ENCODE data around the gene MPG.
"Not testable (repeated sequence)": the region's sequence is repeated elsewhere in the genome, so short reads cannot be mapped to it uniquely, and the experiment has no call there.

Gene MPG

DNA sequence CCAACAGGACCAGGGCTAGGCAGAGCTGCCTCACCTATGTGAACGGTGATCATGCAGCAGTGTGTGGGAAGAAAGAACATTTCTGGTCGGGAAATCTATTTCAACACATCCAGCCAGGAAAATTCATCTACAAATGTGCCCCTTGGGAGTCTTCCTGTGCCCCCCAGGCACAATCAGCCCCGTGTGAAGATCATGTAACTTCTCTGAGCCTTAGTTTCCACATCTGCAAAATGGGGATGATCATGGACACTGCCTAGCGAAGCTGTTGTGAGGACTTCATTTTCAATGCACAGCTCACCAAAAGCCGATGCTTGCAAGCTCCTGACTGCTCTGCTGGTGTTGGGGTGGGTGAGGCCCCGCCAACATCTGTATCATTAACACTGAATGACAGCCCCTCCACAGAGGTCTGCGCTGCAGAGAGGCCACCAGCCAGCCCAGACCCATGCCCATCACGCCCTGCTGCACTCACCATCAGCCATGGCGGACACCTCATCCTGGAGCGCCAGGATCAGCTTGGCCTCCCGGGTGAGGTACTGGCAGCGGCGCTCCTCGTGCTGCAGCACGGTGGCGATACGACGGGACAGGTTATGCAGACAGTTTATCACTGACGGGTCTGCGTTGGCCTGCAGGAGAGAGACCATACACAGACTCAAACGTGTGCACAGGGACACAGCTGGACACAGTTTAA is 34.3 kb downstream of the MPG start:
- in situ Hi-C loops (cut with MboI; ENCODE audit: low sequenced_read_pairs) = no loop called here

DNA sequence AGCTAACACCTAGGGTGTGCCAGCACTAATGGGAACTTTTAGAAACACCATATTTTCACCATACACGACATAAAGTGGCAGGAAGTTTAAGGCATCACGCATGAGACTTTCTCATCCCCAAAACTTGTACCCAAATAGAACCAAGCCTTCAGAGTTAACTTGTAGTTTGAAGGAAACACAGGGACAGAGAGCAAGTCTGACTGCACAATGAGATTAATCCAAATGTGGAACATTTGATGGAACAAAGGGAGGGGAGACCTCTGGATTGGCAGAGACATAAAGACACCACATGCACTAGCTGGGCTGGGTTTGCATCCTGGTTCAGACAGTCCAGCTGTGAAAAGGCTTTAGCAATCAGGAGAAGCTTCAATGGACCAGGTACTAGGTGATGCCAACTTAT is 36.3 kb downstream of the MPG start:
- in situ Hi-C loops (cut with MboI; ENCODE audit: low sequenced_read_pairs) = no loop called here

DNA sequence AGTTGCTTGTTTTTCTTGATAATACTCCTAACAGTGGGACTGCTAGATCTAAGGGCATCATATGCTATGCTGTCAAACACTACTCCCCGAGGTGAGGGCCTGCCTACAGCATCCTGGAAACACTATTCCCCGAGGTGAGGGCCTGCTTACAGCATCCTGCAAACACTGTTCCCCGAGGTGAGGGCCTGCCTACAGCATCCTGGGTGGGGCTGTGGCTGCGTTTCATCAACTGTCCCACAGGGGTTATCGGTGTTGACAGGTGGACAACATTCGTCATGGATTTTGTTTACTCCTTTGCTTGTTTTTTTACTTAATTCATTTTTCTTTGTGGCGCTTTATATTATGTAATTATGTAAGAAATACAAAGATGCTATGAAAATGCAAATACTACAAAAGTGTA is 38.0 kb downstream of the MPG start:
- in situ Hi-C loops (cut with MboI; ENCODE audit: low sequenced_read_pairs) = no loop called here

DNA sequence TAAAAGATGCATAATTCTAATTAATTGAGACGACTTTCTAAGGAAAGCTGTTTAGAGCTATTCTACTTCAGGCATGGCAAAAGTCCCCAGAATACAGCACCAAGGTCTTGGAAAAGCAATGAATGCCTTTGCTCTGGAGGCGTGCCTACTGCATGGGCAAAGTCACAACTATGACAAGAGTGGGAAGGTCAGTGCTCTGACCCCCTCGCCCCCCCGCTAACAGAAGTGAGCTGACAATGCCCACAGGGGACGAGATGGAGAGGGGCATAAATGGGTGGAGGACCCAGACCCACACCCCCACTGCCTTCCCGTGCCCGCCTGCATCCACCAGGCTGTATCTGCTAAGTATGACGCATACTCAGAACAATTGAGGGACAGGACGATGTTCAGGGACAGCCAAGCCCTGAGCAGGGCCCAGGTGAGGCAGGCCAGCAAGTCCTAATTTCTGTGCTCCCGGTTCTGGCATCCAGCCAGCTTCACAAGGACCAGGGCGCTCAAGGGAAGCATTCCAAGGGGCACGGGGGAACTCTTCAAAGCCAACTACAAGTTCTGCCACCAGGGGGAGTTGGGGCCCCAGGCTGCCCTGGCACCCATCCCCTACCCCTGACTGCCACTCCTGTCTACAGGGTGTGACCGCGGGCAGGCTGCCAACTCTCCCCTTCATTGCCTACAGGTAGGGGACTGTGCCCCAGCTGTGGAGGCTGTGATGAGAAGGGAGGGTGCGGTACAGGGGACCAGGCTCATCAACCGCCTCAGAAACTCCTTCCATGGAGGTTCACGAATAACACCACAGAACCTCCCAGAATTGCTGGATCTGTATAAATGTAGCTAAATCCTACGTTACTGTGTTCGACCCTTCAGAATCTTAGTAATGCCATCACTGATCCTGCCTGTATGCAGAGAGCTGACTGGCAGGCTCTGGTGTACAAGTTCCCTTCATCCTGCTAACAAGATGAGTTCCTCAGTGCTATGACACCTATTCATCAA is 39.6 kb downstream of the MPG start:
- in situ Hi-C loops (cut with MboI; ENCODE audit: low sequenced_read_pairs) = no loop called here

DNA sequence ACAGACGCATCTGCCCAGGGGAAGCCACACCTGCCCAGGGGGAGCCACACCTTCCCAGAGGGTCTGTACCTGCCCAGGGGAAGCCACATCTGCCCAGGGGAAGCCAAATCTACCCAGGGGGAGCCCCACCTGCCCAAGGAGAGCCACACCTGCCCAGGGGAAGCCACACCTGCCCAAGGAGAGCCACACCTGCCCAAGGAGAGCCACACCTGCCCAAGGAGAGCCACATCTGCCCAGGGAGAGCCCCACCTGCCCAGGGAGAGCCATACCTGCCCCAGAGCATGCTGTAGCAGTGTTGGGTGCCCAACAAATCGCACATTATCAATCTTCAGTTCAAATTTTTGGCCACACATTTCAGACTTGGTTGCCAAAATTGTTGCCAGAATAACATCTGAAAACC is 40.8 kb downstream of the MPG start:
- in situ Hi-C loops (cut with MboI; ENCODE audit: low sequenced_read_pairs) = no loop called here

DNA sequence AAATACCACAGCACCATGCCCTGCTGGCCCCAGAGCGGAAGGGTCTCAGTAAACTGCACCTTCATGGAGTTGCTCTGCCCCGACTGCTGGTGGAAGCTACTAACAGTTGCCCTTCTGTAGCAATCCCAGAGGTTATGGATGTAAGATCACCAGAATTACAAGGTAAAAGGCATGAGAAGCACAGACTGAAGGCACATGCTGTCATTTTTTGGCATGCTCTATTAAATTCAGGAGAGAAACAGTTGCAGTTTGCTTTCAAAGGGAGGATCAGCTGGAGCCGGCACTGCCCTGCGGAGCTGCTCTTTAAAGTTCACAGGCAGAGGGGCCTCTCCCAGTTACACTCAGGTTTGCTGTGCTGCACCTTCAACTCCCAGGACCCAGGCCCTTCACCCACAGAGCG is 41.3 kb downstream of the MPG start:
- in situ Hi-C loops (cut with MboI; ENCODE audit: low sequenced_read_pairs) = no loop called here

DNA sequence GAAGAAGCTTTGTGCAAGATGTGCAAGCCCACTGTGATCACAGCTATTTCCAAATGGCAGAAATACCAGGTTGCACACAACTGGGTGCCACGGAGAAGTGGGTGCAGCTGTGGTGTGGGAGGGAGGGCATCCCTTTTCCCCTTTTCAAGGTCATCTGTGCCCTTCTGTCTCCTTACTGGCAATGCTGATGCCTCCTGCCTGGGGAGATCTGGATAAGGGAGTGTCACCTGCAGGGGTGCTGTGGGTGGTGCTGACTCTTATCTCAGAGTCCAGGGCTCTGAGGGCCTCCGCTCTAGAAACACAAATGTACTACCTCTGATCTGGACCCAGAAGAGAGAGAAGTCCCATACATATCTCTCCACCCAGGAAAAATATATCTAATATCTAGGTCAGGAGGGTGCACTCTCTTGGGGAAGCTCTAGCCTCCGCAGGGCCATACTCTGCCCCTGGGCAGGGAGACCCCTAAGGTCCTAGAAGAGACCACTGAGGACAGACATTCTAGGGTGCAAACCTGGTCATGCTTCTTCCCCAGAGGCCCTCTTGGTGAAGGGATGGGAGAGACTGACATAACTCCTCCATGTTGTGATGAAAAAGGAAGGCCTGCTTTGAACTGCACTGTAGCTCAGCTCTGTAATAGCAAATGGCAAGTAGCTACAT is 41.9 kb downstream of the MPG start:
- in situ Hi-C loops (cut with MboI; ENCODE audit: low sequenced_read_pairs) = no loop called here

DNA sequence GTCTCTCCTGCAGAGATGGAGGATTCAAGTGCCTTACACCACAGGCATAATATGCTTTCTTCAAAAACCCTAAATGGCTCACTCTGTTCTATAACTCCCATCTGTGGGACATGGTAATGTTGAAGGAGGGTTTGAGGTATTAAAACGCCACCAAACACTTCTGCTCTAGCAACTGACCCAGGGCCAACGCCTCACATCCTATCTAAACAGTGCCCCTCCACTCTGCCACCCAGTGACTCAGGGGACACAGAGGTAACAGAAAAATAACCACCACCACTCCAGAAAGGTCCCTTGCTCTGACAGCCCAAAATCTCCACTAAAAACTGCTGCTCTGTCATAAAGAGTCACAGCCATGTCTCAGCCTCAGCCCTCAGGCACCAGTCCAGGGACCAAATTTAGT is 42.7 kb downstream of the MPG start:
- in situ Hi-C loops (cut with MboI; ENCODE audit: low sequenced_read_pairs) = no loop called here

DNA sequence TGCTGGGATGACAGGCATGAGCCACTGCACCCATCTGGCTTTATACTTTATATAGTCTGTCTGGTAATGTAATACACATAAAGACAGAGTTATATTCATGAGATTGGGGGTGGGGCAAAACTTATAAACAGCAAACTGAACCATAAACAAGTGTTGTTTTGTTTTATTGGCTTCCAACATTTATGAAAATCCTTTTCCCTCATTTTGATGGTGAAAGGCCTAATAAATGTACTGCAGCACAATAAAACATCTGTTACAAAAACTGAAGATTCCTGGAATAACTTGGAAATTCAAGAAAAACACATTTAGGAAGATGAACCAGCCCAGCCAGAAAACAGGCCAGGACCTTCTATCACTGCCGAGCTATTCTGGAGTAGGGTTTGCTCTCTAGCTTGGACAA is 44.3 kb downstream of the MPG start:
- in situ Hi-C loops (cut with MboI; ENCODE audit: low sequenced_read_pairs) = no loop called here

DNA sequence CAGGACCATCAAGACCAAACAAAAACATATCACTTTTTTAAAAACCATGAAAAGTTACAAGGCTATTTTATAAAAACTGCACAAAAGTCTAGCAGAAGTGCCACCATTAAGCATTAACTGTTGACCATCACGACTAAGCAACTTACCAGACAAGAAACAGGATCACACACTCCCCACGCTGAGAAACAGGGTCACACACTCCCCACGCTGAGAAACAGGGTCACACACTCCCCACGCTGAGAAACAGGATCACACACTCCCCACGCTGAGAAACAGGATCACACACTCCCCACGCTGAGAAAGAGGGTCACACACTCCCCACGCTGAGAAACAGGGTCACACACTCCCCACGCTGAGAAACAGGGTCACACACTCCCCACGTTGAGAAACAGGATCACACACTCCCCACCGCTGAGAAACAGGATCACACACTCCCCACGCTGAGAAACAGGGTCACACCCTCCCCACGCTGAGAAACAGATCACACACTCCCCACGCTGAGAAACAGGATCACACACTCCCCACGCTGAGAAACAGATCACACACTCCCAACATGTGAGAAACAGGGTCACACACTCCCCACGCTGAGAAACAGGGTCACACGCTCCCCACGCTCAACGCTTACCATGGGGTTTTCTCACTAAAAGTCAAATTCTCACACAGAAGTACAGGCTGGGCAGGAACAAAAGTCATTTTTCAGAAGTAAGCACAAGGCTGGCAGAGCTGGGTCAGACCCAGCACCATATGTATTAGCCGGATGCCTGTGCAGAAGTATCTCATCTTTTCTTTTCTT is 45.7 kb downstream of the MPG start:
- in situ Hi-C loops (cut with MboI; ENCODE audit: low sequenced_read_pairs) = not testable (repeated sequence)

DNA sequence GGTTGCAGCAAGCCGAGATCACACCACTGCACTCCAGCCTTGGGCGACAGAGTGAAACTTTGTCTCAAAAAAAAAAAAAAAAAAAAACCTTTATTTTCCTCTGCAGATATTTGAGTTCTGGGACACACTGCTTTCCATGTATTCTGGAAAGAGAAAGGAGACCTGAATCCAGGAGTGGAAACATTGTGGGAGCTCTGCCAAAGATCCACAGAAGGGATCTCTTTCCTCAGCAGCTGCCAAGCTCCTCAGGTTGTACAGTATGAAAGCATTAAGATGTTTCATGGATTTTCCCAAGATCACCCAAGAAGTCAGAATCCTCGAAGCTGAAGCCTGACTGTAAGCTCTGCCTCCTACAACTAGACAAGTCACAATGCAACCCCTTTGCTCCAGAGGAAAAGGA is 47.0 kb downstream of the MPG start:
- in situ Hi-C loops (cut with MboI; ENCODE audit: low sequenced_read_pairs) = no loop called here

DNA sequence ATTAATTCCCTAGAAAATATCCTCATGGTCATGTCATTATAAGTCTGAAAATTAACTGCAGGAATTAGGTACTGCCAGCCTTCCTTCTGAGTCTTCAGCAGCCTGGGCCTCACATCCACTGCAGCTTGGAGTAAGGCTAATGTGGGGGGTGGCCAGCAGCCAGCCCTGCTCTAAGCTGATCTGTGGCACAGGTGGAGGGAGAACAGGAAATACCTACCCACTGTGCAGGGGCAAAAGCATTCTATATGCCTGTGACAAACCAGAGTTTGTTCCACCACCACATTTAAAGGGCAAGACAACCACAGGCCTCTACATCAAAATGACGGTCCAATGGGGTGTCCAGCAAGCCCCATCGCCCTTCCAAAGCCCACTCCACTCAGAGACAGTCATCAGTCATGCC is 51.0 kb downstream of the MPG start:
- in situ Hi-C loops (cut with MboI; ENCODE audit: low sequenced_read_pairs) = no loop called here

DNA sequence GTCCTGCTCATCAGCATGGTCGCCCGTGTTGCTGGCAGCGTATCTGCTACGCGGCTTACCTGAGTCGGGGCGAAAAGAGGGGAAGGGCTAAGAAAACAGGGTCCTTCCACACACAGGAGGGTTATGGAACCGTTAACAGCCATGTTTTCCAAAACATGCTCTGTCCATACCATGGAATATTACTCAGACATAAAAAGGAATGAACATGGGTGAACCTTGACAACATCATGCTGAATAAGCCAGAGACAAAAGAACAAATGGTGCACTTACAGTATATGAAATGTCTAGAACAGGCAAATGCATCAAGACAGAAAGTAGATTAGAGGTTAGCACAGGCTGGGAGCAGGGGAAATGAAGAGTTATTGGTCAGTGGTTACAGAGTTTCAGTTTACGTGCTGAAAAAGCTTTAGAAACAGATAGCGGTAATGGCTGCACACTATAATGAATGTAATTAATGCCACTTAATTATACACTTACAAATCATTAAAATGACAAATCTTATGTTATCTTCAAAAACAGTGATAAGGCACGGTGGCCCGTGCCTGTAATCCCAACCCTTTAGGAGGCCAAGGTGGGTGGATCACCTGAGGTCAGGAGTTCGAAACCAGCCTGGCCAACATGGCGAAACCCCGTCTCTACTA is 52.6 kb downstream of the MPG start:
- in situ Hi-C loops (cut with MboI; ENCODE audit: low sequenced_read_pairs) = no loop called here

DNA sequence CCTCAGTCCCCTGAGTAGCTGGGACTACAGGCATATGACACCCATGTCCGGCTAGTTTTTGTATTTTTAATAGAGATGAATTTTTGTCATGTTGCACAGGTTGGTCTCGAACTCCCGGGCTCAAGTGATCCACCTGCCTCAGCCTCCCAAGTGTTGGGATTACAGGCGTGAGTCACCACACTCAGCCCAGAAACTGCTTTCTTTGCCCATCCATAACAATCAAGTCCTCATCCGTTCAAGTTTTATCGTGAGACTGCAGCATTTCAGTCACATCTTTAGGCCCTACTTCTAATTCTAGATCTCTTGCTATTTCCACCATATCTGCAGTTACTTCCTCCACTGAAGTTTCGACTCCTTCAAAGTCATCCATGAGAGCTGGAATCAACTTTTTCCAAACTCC is 54.1 kb downstream of the MPG start:
- in situ Hi-C loops (cut with MboI; ENCODE audit: low sequenced_read_pairs) = no loop called here

DNA sequence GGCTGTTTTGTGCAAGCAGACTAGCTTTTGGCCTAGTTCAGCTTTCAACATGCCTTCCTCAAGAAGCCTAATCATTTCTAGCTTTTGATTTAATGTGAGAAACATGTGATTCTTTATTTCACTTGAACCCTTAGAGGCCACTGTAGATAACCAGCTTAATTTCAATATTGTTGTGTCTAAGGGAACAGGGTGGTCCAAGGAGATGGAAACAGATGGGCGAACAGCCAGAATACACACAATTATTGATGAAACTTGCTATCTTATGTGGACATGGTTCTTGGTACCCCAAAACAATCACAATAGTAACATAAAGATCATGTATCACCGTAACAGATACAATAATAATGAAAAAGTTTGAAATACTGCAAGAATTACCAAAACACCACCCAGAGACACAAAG is 55.7 kb downstream of the MPG start:
- in situ Hi-C loops (cut with MboI; ENCODE audit: low sequenced_read_pairs) = no loop called here

Data from HL-60/S4 treated with retinoic acid at 250 ng/mL for 4 days and 3 days (cell line).